IPS-NIHi11 (cell line): Measurements from ENCODE around the gene PLD1.

Source experiments
- DNase-seq: peaks from one replicate; pipeline ENCODE4 v3.0.0; 2012; ENCODE audit warnings: mixed read lengths, low spot score

Gene PLD1

GRCh38 chr3:171743327-171744157 is 66.7 kb downstream of the PLD1 start:
- no peak for DNase-seq

GRCh38 chr3:171741377-171741776 is 68.9 kb downstream of the PLD1 start:
- no peak for DNase-seq

DNA sequence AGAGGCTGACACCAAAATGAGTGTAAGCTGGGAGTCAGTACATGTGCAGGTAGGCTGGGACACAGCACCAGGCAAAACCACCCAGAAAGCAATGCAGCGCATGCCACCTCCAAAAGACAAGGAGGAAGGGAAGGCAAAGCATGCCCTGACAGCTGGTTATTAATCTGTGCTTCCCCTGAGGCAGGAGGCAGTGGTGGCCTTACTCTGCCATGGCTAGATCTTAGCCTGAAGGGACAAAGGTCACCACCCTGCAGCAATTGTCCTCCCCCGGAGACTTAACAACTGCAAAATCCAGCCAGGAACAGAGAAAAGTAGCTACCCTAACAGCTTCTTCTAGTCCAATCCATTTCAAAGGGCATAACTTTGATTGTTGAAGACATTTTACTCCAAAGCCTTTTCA is 73.7 kb downstream of the PLD1 start:
- DNase-seq = no peak

DNA sequence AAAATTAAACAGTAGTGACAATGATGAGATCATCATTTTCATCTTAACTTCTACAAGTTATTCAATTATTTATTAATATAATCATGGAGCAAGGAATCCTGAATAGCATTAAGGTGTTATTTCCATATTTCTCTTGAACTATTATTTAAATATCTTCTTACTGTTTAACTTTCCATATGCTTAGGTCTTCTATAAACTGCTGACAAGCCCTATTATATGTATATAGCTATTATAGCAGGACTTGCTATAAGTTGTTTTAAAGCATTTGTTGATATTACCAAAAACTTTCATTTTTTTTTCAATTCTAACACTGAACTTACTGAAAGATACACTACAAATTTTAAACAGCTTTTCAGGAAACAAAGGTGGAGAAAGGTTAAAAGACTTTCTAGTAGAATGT is 76.7 kb downstream of the PLD1 start:
- no peak for DNase-seq

- DNase-seq = no peak
Measured at GRCh38 chr3:171732756-171733155, 77.5 kb downstream of the PLD1 start.

DNA sequence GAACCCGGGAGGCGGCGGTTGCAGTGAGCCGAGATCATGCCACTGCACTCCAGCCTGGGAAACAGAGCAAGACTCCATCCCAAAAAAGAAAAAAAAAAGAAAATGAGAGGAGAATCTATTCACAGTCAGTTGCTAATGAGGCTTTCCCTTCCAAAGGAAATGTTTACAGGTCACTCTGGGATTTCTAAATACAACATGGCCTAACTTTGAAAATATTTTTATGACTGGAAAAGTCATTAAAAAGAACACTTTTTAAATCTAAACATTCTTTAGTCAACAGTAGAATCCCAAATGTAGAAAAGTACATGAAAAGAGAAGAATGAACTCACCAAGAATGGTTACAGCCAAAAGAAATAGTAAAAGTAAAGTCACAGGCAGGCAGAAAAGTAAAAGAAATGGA is 78.6 kb downstream of the PLD1 start:
- no peak for DNase-seq

GRCh38 chr3:171729452-171730334 is 80.6 kb downstream of the PLD1 start:
- DNase-seq = no peak

- DNase-seq = no peak
Measured at GRCh38 chr3:171727288-171727687, 83.0 kb downstream of the PLD1 start.

GRCh38 chr3:171718493-171719185 is 91.6 kb downstream of the PLD1 start:
- no peak for DNase-seq

DNA sequence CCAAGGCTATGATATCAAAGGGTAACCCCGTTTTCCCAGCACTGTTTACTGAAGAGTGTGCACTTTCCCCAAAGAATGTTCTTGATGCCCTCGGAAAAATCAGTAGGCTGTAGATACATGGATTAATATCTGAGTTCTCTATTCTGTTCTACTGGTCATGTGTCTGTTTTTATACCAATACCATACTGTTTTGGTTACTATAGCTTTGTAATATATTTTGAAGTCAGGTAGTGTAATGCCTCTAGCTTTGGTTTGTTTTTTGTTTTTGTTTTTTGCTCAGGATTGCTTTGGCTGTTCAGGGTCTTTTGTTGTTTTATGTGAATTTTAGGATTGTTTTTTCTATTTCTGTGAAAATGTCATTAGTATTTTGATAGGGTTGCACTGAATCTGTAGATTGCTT is 95.1 kb downstream of the PLD1 start:
- no peak for DNase-seq

GRCh38 chr3:171712171-171712938 is 97.9 kb downstream of the PLD1 start:
- DNase-seq = no peak

DNA sequence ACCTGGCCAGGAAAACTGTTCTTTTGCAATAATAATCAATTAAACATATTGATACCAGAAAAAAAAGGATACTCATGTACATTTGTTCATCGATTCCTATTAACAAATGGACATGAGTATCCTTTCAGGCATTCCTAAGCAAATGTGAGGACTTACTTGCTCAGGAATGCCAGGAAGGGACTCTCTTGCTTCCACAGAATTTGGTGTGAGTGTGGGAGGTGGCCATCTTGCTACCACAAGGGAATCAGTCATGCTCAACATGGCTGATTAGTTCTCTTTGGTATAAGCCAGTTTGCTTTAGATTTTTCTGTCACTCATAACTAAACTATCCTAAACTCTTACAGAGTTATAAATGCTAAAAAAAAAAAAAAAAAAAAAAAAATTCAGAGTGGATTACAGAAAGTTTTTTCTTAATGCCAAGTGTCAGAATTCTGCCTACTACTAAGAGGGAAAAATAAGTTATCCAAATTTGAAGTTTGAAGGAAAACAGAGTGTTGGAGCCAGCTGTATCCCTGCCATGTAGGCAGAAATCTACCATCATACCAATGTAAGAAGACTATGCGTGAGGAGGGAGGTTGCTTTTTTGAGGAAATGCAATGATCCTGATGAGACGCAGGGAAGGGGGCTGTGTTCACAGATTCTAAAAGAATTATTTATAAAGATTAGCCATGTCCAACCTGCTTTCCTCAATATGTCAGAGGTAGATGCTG is 98.7 kb downstream of the PLD1 start:
- DNase-seq = no peak

DNA sequence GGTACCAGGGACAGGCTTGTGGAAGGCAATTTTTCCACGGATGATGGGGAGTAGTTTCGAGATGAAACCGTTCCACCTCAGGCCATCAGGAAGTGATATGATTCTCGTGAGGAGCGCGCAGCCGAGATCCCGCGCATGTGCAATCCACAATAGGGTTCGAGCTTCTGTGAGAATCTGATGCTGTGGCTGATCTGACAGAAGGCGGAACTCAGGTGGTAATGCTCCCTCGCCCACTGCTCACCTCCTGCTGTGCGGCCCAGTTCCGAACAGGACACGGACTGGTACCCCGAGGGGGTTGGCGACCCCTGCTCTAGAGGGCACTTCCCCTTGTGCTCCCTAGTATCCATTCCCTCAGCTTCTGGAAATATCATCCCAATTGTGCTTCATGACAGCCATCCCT is 99.9 kb downstream of the PLD1 start:
- DNase-seq = no peak

GRCh38 chr3:171704814-171705213 is 105.5 kb downstream of the PLD1 start:
- no peak for DNase-seq

GRCh38 chr3:171704002-171704401 is 106.3 kb downstream of the PLD1 start:
- peak; percentile 60 for DNase-seq

- no peak for DNase-seq
Measured at GRCh38 chr3:171703144-171703543, 107.1 kb downstream of the PLD1 start.

DNA sequence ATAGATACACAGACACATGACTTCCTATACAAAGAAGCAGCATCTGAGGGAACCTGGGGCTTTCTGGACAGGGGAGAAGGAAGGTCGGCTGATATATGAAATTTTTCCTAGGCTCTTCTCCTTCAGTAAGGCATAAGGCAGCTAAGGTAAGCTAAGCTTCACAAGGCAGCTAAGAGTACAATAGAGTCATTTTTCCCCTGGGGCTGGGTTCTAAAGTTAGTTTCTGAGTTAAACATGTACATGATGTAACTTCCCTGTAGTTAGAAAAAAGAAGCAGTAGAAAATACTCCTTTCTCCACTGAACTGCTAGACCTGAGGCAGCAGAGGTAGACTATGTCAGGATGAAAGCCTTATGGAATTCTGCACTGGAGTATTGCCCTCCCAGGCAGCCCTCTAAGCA is 109.6 kb downstream of the PLD1 start:
- no peak for DNase-seq

DNA sequence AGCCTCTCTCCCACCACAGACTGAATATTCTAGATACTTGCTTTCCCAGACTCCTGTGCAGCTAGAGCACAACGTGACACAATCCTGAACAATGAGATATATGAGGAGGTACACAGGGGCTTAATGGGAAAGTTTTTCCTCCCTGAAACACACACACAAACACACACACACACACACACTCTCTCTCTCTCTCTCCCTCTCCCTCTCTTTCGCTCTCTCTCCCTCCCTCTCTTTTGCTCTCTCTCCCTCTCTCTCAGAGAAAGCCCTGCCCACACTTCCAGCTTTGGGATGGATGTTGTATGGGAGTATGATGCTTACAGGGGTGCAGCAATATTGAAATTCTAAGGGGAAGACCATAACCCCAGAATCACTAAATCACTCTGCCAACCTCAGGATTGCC is 110.1 kb downstream of the PLD1 start:
- DNase-seq = no peak

DNA sequence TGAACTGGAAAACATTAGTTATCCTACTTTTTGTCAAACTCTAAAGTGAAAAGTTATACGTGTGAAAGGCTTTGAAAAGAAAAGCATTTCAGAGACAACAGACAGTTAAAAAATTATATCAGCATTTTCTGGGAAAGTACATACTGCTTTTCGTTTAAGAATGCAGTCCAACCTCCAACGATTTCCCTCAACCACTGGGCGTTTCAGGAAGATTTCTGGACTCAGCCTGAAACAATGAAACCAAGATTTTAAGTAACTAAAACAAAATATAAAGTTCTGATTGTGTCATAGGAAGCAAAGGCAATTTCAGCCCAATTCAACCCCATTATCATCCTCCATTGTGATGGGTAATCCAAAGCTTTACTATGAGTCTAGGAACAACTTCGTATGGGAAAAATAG is 110.7 kb downstream of the PLD1 start:
- DNase-seq = no peak

- no peak for DNase-seq
Measured at GRCh38 chr3:171696805-171697204, 113.5 kb downstream of the PLD1 start.

DNA sequence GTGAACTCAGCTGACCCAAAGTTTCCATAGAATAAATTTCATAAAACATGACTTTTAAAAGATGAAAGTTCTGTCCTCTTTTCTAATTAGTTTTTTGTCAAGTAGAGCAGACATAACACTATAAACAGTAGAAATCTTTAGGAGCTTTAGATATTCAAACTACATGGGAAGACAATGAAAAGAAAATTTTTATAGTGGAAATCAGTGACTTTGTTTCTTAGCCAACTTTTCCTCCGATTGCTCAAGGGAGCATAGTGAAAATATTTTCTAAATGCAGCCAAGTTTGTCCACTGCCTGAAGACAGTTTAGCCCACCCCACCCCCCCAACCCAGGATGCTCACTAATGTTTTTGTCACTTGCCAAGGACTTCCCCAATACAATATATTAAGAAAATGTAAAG is 114.9 kb downstream of the PLD1 start:
- no peak for DNase-seq
